Measurements from ENCODE around the gene TYW5.

Gene TYW5

DNA sequence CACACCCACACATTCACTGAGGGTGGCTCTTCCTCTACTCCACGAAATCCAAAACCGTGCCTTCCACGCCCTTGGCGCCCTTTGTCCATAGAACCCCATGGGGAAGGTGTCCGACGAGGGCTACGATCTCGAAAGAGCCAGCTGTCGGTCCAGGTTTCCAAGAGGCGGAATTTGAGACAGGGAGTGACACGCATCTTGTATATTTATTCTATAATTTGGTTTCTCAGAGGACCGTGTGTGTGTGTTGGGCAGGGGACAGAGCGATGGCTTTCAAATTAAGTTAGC is 43.5 kb downstream of the TYW5 start:
- DNase-seq = no peak

DNA sequence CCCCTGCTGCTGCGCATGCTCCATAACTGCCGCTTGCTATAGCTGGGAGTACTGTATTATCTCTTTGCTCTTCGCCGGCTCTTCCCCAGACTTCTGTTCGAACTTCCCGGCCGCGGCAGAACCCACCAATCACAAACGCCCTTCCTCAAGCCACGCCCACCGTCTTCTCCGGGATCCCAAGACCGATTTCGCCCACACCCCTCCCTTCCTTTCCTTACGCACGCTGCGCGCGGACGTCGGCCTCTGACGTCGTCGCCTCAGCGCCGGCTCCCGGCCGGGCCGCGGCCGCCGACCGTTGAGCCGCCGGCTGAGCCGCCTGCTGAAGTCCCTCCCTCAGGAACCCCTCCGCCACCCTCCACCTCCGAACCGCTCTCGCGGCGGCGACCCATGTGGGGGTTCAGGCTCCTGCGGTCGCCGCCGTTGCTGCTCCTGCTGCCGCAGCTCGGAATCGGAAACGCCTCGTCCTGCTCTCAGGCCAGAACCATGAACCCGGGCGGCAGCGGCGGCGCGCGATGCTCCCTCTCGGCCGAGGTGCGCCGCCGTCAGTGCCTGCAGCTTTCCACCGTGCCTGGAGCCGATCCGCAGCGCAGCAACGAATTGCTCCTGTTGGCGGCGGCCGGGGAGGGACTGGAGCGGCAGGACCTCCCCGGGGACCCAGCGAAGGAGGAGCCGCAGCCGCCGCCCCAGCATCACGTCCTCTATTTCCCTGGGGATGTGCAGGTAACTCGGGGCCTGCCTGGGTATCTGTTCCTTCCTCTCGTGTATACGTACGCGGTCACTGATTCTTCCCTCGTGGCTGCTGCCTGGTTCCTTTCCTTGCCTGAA is 44.0 kb downstream of the TYW5 start, which contains the start of gene C2orf69:
C2orf69 (plus strand) TSS at position 242 of the 825 bp plus-strand sequence; CDS start at position 388, 146 bp downstream.
- peak; percentile 94 for DNase-seq

DNA sequence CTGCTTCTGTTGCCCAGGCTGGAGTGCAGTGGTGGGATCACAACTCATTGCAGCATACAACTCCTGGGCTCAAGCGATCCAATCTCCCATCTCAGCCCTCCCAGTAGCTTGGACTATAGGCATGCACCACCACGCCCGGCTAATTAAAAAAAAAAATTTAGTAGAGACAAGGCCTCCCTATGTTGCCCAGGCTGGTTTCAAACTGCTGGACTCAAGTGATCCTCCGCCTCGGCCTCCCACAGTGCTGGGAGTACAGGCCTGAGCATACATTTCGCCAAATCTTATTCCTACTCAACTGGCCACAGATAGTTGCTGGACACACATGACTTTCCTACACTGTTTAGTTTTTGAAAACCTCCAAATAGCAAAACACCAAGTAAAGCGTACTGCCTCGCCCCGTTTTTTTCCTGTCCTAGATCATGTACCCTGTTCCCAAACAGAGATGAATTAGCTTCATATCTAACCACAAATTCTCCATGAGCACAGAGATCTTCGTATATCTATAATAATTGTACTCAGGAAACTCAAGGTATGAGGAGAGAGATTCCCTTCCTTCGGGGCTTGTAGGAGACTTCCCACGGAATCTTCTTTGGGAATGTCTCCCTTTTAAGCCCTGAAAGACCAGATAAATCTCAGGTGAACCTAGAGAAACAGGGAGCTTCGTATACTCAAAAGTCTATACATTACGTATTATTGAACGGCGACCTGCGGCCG is 44.8 kb downstream of the TYW5 start:
- DNase-seq = no peak

DNA sequence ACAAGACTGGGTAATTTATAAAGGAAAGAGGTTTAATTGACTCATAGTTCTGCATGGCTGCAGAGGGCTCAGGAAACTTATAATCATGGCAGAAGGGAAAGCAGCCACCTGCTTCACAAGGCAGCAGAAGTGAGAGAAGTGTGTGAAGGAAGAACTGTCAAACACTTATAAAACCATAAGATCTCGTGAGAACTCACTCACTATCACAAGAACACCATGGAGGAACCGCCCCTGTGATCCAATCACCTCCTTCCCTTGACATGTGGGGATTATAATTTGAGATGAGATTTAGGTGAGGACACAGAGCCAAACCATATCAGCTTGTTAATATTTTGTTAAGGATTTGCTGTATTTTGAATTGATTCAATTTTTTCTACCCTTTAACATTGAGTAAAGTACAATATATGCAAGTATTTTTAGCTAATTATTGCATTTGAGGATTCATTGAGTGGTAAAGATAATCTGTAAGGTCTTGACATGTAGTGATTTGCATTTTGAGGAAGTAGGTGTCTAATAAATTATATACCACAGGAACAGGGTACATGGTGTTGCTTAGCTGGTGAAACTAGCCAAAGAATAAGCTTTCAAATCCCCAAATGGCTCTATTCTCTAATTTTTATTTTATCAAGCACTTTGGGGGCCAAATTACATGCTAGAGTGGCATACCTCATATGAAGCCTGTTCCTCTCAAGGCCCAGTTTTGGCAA is 48.1 kb downstream of the TYW5 start:
- DNase-seq = no peak

DNA sequence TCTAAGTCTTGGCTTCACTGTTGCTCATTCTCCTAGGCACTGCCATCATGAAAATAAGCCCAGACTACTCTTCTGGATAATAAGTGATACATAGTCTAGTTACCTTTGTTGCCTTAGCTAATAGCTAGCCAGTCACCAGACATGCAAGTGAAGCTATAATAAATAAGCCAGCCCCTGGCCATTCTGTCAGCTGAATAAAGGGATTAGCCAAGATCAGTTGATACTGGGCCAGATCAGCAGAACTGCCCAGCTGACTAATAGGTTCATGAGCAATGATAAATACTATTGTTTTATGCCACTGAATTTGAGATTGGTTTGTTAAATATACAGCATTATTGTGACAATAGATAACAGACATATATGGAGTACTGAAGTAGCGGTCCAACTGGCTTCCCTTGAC is 52.2 kb downstream of the TYW5 start:
- no peak for DNase-seq

DNA sequence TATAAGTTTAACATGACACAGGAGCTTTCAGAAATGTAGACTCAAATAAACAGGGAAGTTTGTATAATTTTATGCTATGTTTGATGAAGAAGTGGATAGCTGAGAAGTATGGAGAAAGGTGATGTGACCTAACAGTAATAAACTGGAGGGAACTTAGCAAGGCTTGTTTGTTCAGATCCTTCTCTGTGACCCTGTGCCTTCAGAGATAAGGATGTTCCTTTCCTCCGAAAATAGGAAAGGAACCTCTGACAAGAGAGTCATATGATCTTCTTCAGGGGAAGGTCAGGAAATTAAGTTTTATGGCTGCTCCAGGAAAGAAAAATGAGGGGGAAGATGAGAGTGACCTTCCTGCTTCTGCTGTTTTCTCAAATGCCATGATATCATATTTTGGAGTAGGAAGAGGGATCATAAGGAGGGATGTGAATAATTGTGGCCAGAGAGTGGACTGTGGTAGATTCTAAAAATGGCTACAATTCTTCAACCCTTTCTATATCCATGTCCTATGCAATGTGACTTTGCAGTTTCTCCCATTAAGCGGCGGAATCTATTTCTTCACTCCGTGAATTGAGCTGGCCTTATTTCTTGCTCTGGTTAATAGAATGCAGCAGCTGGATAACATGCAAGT is 52.7 kb downstream of the TYW5 start:
- DNase-seq = no peak

DNA sequence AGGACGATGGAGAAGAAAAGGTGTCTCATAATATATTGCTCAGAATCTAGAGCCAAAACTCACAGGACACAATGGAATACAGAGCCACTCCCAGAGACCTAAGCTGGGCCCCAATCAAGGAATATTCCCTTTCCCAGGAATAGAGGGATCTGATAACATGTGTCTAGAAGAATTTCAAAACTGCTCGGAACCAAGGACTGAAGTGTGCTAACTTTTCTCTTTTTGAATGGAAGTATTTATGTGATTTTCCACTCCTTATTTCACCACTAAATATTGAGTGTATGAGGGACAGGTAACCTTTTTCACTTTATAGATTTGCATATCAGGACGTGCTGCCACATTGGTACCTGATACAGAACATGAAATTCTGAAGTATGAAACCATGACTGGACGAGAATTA is 53.3 kb downstream of the TYW5 start:
- DNase-seq = no peak

DNA sequence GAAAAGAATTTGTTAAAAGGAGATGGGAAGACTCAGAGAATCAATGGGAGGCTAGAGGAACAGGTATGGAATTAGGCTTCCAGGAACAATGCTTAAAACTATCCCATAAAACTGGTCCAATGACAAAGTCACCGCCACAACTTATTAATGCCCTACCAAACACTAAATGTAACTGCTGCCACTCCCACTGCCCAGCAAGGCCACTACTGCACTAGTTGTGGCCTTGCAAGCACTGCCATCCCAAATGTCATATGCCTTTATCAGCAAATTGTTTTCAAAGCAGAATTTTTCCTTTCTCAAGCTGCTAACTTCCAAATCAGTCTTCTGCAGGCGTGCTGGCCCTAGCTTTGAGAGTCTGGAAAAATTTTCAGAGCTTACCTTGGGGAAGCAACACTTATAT is 58.7 kb downstream of the TYW5 start:
- no peak for DNase-seq

DNA sequence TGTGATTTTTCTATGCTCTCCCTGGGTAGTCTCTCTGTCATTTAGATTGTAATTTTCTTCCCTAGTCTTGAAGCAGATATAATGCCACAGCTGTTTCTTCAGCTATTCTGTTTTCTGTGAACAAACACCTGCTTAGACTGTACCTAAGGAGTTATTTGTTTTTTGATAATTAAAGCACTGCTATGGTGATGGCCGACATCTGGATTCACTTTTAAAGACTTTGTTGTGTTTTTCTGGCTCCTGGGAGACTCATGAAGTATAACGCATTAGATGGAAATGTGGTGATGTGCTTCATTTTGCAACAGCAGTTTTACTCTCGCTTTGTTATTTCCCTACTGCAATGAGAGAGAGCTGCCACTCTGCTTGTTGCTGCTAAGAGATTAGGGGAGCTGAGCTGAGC is 59.9 kb downstream of the TYW5 start:
- no peak for DNase-seq

DNA sequence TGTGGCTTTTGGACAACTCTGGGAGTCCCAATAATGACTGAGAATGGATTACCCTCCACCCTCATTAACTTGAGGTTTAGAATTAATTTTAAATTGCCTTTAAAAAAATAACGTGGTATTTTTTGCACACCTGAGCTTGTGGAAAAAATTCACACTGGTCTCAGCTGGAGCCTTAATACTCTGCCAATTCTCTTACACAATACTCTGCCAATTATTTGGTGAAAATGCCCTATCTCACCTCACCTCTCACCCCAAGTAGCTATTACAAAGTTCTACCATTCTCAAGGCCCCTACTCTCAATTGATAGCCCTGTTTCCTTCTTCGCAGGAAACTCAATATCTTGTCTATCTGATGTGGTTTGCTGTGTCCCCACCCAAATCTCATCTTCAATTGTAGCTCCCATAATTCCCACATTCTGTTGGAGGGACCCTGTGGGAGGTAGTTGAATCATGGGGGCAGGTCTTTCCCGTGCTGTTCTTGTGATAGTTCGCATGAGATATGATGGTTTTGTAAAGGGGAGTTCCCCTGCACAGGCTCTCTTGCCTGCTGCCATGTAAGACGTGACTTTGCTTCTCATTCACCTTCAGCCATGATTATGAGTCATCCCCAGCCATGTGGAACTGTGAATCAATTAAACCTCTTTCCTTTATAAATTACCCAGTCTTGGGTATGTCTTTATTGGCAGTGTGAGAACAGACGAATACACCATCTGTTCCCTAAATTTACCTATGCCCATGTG is 71.6 kb downstream of the TYW5 start:
- no peak for DNase-seq

DNA sequence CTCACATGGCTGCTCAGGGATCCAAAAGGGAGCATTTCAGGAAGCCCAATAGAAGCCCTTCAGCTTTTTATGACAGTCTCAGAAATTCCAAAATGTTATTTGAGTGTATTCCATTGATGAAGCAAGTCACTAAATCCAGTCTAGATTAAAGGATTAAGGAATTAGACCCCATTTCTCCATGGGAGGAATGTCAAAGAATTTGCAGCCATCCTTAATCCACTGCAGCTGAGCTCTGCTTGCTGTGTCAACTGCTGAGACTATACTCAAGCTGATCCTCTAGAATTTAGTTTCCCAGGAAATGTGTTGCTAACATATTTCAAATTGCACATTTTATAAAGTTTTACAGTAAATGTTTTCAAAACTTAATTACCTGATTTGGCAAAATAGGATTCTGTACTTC is 72.6 kb downstream of the TYW5 start:
- DNase-seq = no peak
